Gastrocnemius medialis (tissue), 4 donors: ENCODE data around the gene TMTC1.

Experiments
- CTCF ChIP-seq, 5 experiments: fragments of 450-650 bp in 3 of 5; fragments of 200-600 bp in 2 of 5; sonication (generic) in 2 of 5; IDR thresholded peaks in 4 of 5; conservative IDR thresholded peaks in 1 of 5; 1 replicate in 4 of 5; 2 replicates in 1 of 5; pipeline ENCODE4 v1.5.1; 2016 to 2019; ENCODE audit warnings: antibody characterized with exemption in 5 of 5, mild to moderate bottlenecking in 3 of 5, moderate library complexity in 3 of 5
- POLR2A ChIP-seq, 2 donors: fragments of 450-650 bp; IDR thresholded peaks; one replicate each; pipeline ENCODE4 v1.6.1; 2017; ENCODE audit warnings: antibody characterized with exemption in 2 of 2, mild to moderate bottlenecking in 2 of 2, moderate library complexity in 2 of 2

- no peak for TF ChIP-seq CTCF (IDR thresholded peaks at IDR 0.05 in 4 of 5, conservative IDR thresholded peaks at IDR 0.05 in 1 of 5)
- TF ChIP-seq POLR2A (IDR thresholded peaks at IDR 0.05): no peak
These were observed 15.4 kb downstream of the TMTC1 start for GRCh38 chr12:29768372-29768771.
